Neutrophil (primary cell): ENCODE data around the gene LKAAEAR1.

Experiments
- H3K27ac ChIP-seq: fragments of 200-600 bp; sonication (generic); 2 replicates; pipeline ENCODE4 v1.5.1; 2016; ENCODE audit warnings: mild to moderate bottlenecking, moderate library complexity
- H3K27me3 ChIP-seq: fragments of 200-600 bp; sonication (generic); 2 replicates; pipeline ENCODE4 v1.6.0; 2016; ENCODE audit warnings: mild to moderate bottlenecking
- H3K36me3 ChIP-seq: fragments of 200-600 bp; sonication (generic); 2 replicates; pipeline ENCODE4 v1.5.1; 2017
- H3K4me1 ChIP-seq, 2 experiments: fragments of 200-600 bp in 1 of 2; sonication (generic) in 1 of 2; 1 replicate in 1 of 2; 2 replicates in 1 of 2; pipeline versions ENCODE4 v1.5.1 to v1.6.1; 2013 to 2016; ENCODE audit warnings: low read depth in 1 of 2, low read length in 1 of 2, mild to moderate bottlenecking in 1 of 2, moderate library complexity in 1 of 2; ENCODE audit not compliant: control insufficient read depth in 1 of 2, insufficient read depth in 1 of 2
- H3K4me3 ChIP-seq, 2 experiments: fragments of 200-600 bp in 1 of 2; sonication (generic) in 1 of 2; 1 replicate in 1 of 2; 2 replicates in 1 of 2; pipeline ENCODE4 v1.5.1; 2013 to 2016; ENCODE audit warnings: low read depth in 1 of 2, low read length in 1 of 2, mild to moderate bottlenecking in 1 of 2, moderate library complexity in 1 of 2
- H3K9me3 ChIP-seq: fragments of 200-600 bp; sonication (generic); 2 replicates; pipeline ENCODE4 v1.5.1; 2016
- TF ChIP-seq, protein P1 (sequence below): fragments of 200-600 bp; sonication (generic); IDR thresholded peaks from 2 replicates; pipeline ENCODE4 v1.5.1; 2016; ENCODE audit warnings: antibody characterized with exemption

LKAAEAR1 gene

DNA sequence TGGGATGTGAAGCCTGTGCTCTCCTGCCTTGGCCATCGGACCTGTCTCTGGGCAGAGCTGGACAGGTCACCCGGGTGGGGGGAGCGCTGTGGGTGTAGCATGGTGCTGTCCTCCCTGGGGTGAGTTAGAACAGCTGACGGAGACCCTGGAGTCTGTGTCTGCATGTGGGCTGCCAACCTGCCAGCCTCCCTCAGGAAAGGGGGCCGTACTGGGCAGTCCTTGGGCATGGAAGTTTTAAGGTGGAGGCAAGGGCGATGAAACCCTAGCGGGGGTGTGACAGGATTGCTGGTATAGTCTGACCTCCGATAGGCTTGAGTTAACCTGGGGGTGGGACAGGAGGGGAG lies 37.2 kb downstream of the LKAAEAR1 start:
- Histone ChIP-seq H3K4me1 (peaks cover 4 to 16% of the 10 kb centered on the region in 2 experiments), H3K27me3 (peaks cover 99% of the 10 kb centered on the region), H3K4me3 (no peak overlapping the region), H3K36me3 (no peaks in the 10 kb centered on the region), H3K27ac (no peak overlapping the region), H3K9me3 (no peaks in the 10 kb centered on the region)
- TF ChIP-seq, protein P1, sequence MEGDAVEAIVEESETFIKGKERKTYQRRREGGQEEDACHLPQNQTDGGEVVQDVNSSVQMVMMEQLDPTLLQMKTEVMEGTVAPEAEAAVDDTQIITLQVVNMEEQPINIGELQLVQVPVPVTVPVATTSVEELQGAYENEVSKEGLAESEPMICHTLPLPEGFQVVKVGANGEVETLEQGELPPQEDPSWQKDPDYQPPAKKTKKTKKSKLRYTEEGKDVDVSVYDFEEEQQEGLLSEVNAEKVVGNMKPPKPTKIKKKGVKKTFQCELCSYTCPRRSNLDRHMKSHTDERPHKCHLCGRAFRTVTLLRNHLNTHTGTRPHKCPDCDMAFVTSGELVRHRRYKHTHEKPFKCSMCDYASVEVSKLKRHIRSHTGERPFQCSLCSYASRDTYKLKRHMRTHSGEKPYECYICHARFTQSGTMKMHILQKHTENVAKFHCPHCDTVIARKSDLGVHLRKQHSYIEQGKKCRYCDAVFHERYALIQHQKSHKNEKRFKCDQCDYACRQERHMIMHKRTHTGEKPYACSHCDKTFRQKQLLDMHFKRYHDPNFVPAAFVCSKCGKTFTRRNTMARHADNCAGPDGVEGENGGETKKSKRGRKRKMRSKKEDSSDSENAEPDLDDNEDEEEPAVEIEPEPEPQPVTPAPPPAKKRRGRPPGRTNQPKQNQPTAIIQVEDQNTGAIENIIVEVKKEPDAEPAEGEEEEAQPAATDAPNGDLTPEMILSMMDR: no peak

DNA sequence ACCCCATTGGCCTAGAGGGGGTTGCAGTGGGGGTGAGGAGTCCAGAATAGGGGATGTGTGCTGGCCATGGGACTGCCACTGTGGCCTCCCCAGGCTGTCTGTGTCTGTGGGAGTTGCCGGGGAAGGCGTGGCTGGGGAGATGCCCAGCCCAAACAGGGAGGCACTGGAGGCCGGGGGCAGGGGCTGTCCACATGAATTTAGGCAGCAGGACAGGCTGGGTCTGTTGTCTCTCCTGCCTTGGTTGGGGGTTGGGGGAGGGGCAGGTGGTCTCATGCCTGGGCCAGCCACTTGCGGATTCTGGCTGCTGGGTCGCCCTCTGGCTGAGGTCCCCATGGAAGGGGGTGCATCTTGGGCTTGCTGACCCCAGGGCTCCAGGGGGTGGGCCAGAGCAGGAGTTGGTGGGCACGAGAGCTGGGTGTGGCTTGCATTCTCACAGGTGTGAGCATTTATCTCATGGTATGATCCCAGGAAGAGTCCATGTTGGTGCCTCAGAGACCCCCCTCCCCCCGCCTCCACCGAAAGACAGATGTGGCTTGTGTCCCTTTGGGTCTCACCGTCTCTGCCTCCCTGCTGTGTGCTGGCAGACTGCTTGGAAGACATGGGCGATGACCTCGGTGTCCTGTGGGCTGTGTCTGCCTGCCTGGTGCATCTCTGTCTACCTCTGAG lies 38.7 kb downstream of the LKAAEAR1 start:
- no peaks in the 10 kb centered on the region for H3K9me3 ChIP-seq

GRCh38 chr20:64044484-64045247 lies 39.5 kb downstream of the LKAAEAR1 start:
- TF ChIP-seq, protein P1: no peak
- peaks cover 99% of the 10 kb centered on the region for H3K27me3 ChIP-seq
- peaks cover 12 to 19% of the 10 kb centered on the region in 2 experiments for H3K4me1 ChIP-seq
- no peak overlapping the region for H3K4me3 ChIP-seq
- no peaks in the 10 kb centered on the region for H3K36me3 ChIP-seq
- H3K9me3 ChIP-seq: no peaks in the 10 kb centered on the region
- no peak overlapping the region for H3K27ac ChIP-seq

More for the DNA sequence above, 38.7 kb downstream of the LKAAEAR1 start:
- TF ChIP-seq, protein P1: no peak
- no peak overlapping the region for H3K27ac ChIP-seq
- peaks cover 12 to 24% of the 10 kb centered on the region in 2 experiments for H3K4me1 ChIP-seq
- H3K36me3 ChIP-seq: no peaks in the 10 kb centered on the region
- no peak overlapping the region for H3K4me3 ChIP-seq
- peaks cover 99% of the 10 kb centered on the region for H3K27me3 ChIP-seq

DNA sequence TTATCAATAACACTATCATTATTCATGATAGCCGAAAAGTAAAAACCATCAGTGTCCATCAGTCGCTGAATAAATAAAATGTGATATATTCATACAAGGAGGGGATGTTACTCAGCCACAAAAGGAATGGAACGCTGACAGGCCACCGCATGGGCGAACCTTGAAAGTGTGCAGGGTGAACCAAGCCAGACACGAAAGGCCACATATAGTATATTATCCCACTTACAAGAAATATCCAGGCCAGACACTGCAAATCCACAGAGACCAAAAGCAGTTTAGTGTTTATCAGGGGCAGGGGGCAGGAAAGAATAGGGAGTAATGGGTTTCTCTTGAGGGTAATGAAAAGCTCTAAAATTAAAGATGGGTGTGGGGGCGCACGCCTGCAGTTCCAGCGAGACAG lies 40.4 kb downstream of the LKAAEAR1 start:
- no peak overlapping the region for H3K4me3 ChIP-seq
- TF ChIP-seq, protein P1: no peak
- H3K4me1 ChIP-seq: peaks cover 17 to 24% of the 10 kb centered on the region in 2 experiments
- H3K9me3 ChIP-seq: no peaks in the 10 kb centered on the region
- no peak overlapping the region for H3K27ac ChIP-seq
- peaks cover 99% of the 10 kb centered on the region for H3K27me3 ChIP-seq
- H3K36me3 ChIP-seq: no peaks in the 10 kb centered on the region

GRCh38 chr20:64042054-64042781 lies 42.0 kb downstream of the LKAAEAR1 start:
- no peaks in the 10 kb centered on the region for H3K36me3 ChIP-seq
- peaks cover 99% of the 10 kb centered on the region for H3K27me3 ChIP-seq
- H3K4me1 ChIP-seq: peaks cover 22 to 36% of the 10 kb centered on the region in 2 experiments
- H3K27ac ChIP-seq: no peak overlapping the region
- TF ChIP-seq, protein P1: no peak
- H3K9me3 ChIP-seq: no peaks in the 10 kb centered on the region
- peak overlapping the region; percentile 57 to 81 for H3K4me3 ChIP-seq
